GM21526 (cell line): ENCODE results near the gene IQGAP2.

Experiments used
- ATAC-seq: cut with Tn5 transposase; IDR thresholded peaks from one replicate; pipeline ENCODE4 v1.9.1; 2021; ENCODE audit warnings: moderate library complexity; ENCODE audit not compliant: unreplicated experiment, low FRiP score

The IQGAP2 gene

GRCh38 chr5:76693141-76693540 is 290.1 kb downstream of the IQGAP2 start:
- no peak for ATAC-seq

DNA sequence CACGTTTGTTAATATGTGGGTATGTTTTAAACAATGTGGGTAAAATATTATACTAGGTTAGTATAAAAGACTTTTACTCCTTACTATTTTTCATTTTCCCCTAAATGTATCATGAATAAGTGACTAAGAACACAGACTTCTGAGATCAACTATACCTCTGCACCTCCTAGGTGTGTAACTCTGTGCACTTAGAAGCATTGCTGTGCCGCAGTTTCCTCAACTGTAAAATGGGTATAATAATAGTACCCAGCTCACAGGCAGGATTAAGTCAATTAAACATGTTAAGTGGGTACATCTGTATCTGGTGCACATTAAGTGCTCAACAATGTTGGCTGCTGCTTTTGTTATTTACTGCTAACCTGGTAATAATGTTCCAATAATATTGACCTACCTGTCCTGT is 291.2 kb downstream of the IQGAP2 start:
- ATAC-seq: no peak

- ATAC-seq: no peak
These were observed 292.3 kb downstream of the IQGAP2 start for GRCh38 chr5:76695346-76695745.

- no peak for ATAC-seq
These were observed 293.2 kb downstream of the IQGAP2 start for GRCh38 chr5:76696251-76696650.

- ATAC-seq: no peak
These were observed 294.6 kb downstream of the IQGAP2 start for GRCh38 chr5:76697670-76698069.

DNA sequence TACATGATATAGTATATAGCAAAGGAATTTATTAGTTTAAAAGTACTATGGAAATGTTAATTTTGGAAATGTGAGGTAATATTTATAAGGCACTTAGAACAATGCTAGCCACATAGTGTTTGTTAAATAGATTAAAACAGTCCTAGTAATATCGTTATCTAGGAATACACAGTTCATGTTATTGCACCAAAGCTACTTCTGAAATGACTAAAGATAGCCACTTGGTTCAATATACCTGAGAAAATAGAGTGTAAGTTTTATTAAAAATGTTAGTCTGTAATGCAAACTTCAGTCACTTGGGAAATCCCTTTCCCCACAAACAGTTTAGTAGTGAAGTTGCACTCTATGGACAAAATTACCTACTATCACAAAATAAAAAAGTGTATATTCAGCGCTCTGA is 297.5 kb downstream of the IQGAP2 start:
- no peak for ATAC-seq

DNA sequence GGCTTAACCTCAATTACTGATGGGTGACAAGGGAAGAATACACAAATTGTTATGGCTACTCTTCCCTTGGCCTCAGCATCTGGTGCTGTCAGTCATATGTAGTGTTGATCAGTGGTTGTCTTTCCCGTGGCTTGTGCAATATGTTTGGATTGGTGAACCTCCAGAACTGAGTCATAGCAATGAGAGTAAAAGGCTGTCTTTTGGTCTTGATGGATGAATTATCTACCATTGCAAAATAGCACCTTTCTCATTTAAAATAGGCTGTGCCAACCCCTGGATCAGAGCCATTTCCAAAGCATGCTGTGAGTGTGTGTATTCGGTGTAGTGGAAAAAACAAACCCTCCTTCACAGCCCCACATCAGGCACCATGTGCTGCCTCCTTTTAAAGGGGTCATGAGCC is 298.2 kb downstream of the IQGAP2 start:
- no peak for ATAC-seq

- ATAC-seq: no peak
These were observed 300.6 kb downstream of the IQGAP2 start for GRCh38 chr5:76703707-76704106.

DNA sequence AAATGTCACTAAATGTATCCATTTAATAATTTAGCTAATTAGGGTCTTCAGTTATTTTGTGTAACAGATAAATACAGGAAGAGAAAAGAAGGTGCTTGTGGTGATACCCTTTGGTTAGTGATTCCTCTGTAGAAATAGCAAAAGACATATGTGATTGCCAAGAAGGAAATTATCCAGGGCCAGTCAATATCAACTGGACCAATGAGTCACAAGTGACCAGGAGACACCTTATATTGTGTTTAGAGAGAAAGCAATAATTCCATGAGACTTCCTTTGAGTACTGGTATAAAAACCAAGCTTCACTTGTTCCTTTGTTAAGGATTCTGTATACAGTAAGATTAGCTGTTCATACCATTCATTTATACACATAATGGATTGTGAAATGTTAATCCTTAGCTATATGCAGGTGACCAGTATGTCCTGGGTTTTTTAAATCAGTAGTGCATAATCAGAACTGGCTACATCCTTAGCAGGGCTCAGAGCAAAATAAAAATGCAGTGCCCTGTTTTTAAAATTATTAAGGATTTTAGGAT is 301.1 kb downstream of the IQGAP2 start:
- ATAC-seq: no peak

DNA sequence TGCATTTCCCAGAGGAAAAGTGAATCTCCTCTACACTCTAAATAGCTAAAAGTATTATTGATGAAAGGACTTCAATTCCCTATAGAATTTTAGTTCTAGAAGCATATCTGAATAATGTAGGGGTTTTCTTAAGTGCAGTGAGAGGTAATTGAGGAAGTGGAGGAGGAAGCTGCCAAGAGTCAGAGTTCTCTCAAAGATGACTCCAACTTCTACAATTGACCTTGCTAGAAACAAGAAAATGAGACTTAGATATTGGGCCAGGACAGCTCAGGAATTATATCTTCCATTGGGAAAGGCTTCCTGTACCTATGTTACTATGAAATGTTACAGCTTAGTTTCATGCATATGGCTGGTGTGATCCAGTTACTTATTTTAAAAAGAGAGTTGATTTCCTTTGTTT is 302.5 kb downstream of the IQGAP2 start:
- no peak for ATAC-seq

DNA sequence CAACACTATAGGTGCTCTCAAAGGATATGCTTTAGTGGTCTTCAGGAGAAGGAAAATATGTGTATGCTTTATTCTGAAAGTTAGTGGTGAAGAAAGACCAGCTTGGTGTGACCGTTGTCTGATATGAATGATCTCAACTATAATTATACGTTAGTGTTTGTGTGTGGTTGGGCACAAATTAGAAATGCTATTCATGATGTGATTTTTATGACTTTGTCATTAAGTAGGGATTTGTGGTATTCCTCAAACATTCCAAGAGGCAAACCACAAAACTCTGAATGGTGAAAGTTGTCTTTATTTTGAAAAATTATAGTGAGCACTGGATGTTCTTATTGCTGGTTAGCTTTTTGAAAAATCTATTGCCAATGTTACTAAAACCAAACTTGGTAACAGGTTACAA is 306.7 kb downstream of the IQGAP2 start:
- no peak for ATAC-seq

- ATAC-seq: no peak
These were observed 307.9 kb downstream of the IQGAP2 start for GRCh38 chr5:76710991-76711390.

DNA sequence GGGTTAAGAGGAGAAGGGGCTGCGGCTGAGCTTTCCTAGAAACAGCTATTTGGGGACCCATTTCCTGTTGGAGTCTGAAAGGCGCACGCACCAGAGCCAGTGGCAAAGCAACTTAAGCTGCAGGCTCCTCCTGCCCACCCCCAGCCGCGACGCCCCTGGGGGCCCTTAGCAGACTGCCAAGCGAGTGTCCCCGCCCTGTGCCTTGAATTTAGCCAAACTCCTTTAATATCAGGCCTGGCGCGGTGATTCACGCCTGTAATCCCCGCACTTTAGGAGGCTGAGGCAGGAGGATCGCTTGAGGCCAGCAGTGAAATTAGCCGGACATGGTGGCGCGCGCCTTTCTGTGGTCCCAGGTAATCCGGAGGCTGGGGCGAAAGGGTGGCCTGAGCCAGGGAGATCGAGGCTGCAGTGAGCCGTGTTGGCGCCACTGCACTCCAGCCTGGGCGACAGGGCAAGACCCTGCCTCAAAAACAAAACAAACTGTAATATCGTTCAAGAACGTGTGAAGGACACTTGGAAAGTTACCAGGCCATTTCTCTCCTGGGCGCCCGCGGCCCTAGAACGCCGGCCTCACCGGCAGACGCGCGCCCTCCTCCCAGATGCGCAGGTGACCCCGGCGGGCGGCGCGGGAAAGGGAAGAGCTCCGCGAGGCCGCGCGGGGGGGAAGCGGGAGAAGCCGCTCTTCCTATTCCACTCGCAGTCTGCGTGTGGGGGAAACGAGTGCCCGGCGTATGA is 311.8 kb downstream of the IQGAP2 start:
- ATAC-seq: no peak

DNA sequence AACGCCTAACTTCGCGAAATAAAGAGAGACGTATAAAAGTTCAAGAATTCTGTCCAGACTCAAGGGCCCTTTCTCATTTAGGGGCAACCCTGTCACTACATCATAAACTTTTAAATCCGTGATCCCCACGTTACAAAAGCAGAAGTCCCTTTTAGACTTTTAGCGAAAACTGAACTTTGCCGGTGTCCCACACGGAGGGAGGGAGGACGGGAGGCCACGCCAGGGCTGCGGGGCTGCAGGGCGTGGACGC is 312.3 kb downstream of the IQGAP2 start:
- ATAC-seq: no peak

DNA sequence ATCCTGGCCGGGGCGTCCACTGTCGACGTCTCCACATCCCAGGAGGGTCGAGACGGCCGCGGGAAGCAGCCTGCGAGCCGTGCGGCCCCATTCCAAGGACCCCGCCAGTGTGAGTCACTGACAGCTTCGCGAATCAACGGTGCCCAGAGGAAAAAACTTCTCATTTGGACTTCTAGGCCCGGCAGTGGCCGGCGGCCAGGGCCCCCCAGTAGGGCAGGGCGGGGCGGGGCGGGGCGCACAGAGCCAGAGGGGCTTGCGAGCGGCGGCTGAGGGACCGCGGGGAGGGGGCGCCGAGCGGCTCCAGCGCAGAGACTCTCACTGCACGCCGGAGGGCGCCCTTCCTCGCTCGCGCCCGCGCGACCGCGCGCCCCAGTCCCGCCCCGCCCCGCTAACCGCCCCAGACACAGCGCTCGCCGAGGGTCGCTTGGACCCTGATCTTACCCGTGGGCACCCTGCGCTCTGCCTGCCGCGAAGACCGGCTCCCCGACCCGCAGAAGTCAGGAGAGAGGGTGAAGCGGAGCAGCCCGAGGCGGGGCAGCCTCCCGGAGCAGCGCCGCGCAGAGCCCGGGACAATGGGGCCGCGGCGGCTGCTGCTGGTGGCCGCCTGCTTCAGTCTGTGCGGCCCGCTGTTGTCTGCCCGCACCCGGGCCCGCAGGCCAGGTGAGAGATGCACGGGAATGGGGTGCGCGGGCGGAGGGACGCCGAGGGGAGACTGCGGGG is 312.8 kb downstream of the IQGAP2 start, which contains the start of gene F2R:
TSS of gene F2R (plus strand) at position 391 of the 720 bp plus-strand sequence. CDS start at position 573, 182 bp downstream.
- peak; percentile 53 for ATAC-seq

- ATAC-seq: no peak
These were observed 313.5 kb downstream of the IQGAP2 start for GRCh38 chr5:76716456-76717157.

DNA sequence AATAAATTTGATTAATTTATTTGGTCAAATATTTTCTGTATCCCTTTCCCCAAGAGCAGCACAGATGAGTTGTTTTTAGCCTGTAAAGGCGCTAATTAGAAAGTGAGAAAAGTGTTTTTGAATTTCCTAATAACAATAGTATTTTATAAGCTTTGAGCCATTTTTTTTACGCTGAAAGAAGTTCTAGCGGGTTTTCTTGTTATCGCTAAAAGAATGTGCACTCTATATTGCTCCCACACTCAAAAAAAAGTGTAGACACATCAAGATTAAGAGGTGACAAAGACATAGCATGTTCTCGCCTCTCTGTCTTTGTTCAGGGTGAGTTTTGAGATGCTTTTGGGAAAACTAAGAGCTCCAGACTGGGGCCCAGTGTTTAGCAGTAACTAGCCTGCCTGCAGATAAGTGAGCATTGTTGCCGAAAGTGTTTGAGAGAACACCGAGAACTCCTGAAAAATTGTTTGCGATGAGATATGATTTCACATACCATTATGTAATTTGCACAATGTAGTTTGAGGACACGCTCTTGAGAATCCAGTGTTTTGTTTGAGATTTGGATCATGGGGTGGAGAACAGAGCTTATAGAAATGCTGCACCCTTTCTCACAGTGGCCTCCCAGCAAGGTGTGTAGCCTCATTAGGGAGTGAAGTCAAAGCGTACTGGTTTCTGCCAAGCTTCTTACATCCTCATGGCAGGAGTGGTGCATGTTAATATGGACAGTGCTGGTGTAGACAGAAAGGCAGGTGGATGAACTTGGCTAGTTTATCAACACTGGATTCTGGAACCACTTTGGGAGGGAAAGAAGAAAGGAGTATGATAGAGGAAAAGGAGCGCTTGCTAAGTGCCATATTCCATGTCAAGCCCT is 314.4 kb downstream of the IQGAP2 start:
- ATAC-seq: no peak

- ATAC-seq: no peak
These were observed 315.3 kb downstream of the IQGAP2 start for GRCh38 chr5:76718381-76718832.

- no peak for ATAC-seq
These were observed 315.8 kb downstream of the IQGAP2 start for GRCh38 chr5:76718880-76719279.

- ATAC-seq: peak; percentile 86
These were observed 318.0 kb downstream of the IQGAP2 start for GRCh38 chr5:76720988-76721569.
